Natural killer cell treated with Interleukin-12 subunit alpha and Interleukin-12 subunit beta and Interleukin-15 and Interleukin-18, amount 100 ng/mL, for 72 hours (primary cell): ENCODE measurements around the gene MUC5AC. TPM values are rescaled to one million over a fixed set of nuclear protein-coding genes. Genes with fewer than 3 reads are reported as not detected.

Source experiments
- ATAC-seq, 2 donors: fragments of 150-1000 bp; cut with Tn5 transposase in 1 of 2; sonication (Bioruptor Pico), chemical (Tn5 transposase) in 1 of 2; 2 replicates each; pipeline ENCODE4 v1.10.0; 2021
- DNase-seq: peaks from one replicate; pipeline ENCODE4 v3.0.0; 2022; ENCODE audit warnings: low spot score
- H3K27ac Mint-ChIP-seq, 2 donors: 1 replicate in 1 of 2; 2 replicates in 1 of 2; pipeline ENCODE4 v1.8.0; 2022; ENCODE audit warnings: mixed read lengths in 2 of 2, mild to moderate bottlenecking in 1 of 2, moderate library complexity in 1 of 2
- H3K27me3 Mint-ChIP-seq, 2 donors: 1 replicate in 1 of 2; 2 replicates in 1 of 2; pipeline ENCODE4 v1.8.0; 2022; ENCODE audit warnings: mixed read lengths in 2 of 2
- H3K36me3 Mint-ChIP-seq: one replicate; pipeline ENCODE4 v1.8.0; 2022; ENCODE audit warnings: mixed read lengths
- H3K4me1 Mint-ChIP-seq, 2 donors: 1 replicate in 1 of 2; 2 replicates in 1 of 2; pipeline ENCODE4 v1.8.0; 2022; ENCODE audit warnings: low read depth in 2 of 2, mixed read lengths in 2 of 2, mild to moderate bottlenecking in 1 of 2
- H3K4me3 Mint-ChIP-seq: one replicate; pipeline ENCODE4 v1.8.0; 2022; ENCODE audit warnings: mixed read lengths
- H3K9me3 Mint-ChIP-seq: 2 replicates; pipeline ENCODE4 v1.8.0; 2022; ENCODE audit warnings: mixed read lengths
- total RNA-seq, 2 donors: library from RNA; stranded (reverse); gene quantifications; one replicate each; pipeline ENCODE4 v1.2.3, GENCODE V29; 2022

MUC5AC gene
- total RNA-seq, 2 donors from 2014 or later: not detected

DNA sequence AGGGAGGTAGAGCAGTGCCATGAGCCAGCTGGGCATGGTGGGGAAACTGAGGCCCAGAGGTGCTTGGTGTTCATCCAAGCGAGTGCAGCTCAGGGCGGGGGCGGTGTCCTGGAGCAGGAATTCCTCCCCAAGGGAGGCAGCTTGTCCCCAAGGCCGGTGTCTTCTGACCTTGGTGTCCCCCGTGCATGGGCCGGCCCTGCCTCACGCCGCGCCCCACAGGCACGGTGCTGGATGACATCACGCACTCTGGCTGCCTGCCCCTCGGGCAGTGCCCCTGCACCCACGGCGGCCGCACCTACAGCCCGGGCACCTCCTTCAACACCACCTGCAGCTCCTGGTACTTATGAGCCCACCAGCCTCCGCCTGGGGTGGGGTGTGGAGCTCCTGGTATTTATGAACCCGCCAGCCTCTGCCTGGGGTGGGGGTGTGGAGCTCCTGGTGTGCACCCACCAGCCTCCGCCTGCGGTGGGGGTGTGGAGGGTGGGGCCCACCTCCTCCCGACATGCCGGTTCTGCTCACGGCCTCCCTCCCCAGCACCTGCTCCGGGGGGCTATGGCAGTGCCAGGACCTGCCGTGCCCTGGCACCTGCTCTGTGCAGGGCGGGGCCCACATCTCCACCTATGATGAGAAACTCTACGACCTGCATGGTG, 71.8 kb downstream of the MUC5AC start:
- no peak overlapping the region for H3K27ac Mint-ChIP-seq
- no peaks in the 10 kb centered on the region for H3K4me1 Mint-ChIP-seq
- no peaks in the 10 kb centered on the region for H3K27me3 Mint-ChIP-seq
- ATAC-seq (no peak), DNase-seq (peak; percentile 44)
- no peaks in the 10 kb centered on the region for H3K9me3 Mint-ChIP-seq
- no peaks in the 10 kb centered on the region for H3K36me3 Mint-ChIP-seq
- no peak overlapping the region for H3K4me3 Mint-ChIP-seq

DNA sequence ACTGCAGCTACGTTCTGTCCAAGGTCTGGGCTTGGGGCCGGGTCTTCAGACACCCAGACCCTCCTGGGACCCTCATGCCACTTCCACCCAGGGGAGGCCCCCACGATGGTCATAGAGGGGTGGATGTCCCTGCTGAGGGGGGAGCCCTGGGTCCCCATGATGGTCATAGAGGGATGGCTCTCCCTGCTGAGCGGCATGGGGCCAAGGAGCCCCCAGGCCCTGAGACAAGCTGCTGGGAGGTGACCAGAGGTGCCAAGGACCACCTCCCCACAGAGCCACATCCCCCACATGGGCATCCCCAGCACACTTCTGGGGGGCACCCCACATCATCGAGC, 72.3 kb downstream of the MUC5AC start:
- Mint-ChIP-seq H3K4me3 (no peak overlapping the region), H3K36me3 (no peaks in the 10 kb centered on the region), H3K27ac (no peak overlapping the region), H3K4me1 (no peaks in the 10 kb centered on the region), H3K9me3 (no peaks in the 10 kb centered on the region), H3K27me3 (no peaks in the 10 kb centered on the region)
- ATAC-seq: no peak
- no peak for DNase-seq

DNA sequence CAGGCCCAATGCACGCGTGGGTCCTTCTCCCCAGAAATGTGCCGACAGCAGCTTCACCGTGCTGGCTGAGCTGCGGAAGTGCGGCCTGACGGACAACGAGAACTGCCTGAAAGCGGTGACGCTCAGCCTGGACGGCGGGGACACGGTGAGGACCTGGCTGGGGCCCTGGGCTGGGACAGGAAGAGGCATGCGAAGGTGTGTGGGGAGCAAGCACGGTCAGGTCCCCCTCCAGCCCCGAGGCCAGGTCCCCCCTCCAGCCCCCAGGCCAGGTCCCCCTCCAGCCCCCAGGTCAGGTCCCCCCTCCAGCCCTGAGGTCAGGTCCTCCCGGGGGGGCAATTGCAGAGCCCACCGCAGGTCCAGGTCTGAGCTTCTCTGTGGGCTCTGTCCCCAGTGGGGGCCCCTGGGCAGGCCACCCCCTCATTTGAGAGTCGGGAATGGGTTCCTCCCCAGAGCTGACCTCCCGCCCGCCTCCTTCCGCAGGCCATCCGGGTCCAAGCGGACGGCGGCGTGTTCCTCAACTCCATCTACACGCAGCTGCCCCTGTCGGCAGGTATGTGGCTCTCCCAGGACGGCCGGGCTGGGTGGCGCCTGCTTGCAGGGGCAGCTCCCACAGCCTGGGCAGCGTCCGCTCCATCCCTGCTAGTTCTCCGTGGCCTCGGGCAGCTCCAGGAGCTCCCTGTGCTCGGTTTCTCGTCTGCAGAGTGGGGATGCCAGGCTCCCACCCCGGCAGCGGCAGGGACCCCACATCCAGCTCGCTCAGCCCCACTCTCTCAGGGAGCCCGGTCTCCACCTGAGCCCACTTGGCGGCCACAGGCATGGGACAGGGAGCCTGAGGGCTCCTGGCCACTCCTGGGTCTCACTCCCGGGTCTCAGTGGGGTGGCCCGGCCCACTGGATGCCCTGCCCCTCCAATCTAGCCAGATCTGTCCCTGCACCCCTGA, 73.0 kb downstream of the MUC5AC start:
- no peak overlapping the region for H3K27ac Mint-ChIP-seq
- H3K36me3 Mint-ChIP-seq: no peaks in the 10 kb centered on the region
- no peaks in the 10 kb centered on the region for H3K9me3 Mint-ChIP-seq
- H3K27me3 Mint-ChIP-seq: no peaks in the 10 kb centered on the region
- no peak overlapping the region for H3K4me3 Mint-ChIP-seq
- DNase-seq (peak; percentile 59), ATAC-seq (no peak)
- no peaks in the 10 kb centered on the region for H3K4me1 Mint-ChIP-seq

DNA sequence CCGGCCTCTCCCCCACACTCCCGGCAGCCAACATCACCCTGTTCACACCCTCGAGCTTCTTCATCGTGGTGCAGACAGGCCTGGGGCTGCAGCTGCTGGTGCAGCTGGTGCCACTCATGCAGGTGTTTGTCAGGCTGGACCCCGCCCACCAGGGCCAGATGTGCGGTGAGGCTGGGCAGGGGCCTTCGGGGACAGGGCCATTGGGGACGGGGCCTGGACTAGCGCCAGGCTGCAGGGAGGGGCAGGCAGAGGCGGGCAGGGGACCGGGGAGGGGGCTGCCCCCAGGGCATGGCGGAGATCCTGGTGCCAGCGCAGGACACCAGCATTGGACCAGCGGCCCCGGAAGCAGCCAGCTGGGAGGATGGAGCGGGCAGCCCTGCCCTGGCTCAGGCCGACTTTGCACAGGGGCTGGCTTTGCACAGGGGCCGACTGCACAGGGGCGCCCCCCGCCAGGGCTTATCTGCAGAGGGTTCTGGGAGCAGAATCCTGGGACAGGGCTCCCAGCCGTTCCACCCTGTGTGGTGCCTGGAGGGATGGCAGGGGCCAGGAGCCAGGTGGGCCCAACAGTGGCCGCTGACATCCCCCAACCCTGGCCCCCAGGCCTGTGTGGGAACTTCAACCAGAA, 73.8 kb downstream of the MUC5AC start:
- H3K27me3 Mint-ChIP-seq: no peaks in the 10 kb centered on the region
- H3K4me3 Mint-ChIP-seq: no peak overlapping the region
- no peak overlapping the region for H3K27ac Mint-ChIP-seq
- no peaks in the 10 kb centered on the region for H3K36me3 Mint-ChIP-seq
- ATAC-seq (no peak), DNase-seq (peak; percentile 60)
- no peaks in the 10 kb centered on the region for H3K4me1 Mint-ChIP-seq
- no peaks in the 10 kb centered on the region for H3K9me3 Mint-ChIP-seq

DNA sequence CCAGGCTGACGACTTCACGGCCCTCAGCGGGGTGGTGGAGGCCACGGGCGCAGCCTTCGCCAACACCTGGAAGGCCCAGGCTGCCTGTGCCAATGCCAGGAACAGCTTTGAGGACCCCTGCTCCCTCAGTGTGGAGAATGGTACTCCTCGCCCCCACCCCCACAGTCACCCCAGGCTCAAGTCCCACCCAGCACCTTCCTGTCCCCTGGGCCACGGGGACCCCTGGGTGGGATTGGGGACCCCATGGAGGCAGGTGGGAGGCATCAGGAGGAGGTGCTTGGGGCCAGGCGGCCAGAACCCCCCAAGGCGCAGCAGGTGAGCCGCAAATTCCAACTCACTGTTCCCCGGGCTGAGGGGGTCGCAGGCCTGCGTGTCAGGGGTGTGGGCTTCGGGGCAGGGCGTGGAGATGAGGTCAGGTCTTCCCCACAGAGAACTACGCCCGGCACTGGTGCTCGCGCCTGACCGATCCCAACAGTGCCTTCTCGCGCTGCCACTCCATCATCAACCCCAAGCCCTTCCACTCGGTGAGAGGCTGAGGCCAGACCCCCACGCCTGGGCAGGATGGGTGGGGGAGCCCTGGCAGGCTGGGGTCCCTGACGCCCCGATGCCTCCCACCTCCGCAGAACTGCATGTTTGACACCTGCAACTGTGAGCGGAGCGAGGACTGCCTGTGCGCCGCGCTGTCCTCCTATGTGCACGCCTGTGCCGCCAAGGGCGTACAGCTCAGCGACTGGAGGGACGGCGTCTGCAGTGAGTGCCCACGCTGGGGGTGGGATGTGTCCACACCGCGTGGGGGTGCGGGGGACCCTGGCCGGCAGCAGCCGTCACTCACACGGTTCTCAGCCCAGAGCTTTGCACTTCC, 74.5 kb downstream of the MUC5AC start:
- no peaks in the 10 kb centered on the region for H3K9me3 Mint-ChIP-seq
- H3K36me3 Mint-ChIP-seq: no peaks in the 10 kb centered on the region
- H3K27me3 Mint-ChIP-seq: no peaks in the 10 kb centered on the region
- H3K4me1 Mint-ChIP-seq: no peaks in the 10 kb centered on the region
- H3K27ac Mint-ChIP-seq: no peak overlapping the region
- ATAC-seq (no peak), DNase-seq (peak; percentile 34)
- H3K4me3 Mint-ChIP-seq: no peak overlapping the region

DNA sequence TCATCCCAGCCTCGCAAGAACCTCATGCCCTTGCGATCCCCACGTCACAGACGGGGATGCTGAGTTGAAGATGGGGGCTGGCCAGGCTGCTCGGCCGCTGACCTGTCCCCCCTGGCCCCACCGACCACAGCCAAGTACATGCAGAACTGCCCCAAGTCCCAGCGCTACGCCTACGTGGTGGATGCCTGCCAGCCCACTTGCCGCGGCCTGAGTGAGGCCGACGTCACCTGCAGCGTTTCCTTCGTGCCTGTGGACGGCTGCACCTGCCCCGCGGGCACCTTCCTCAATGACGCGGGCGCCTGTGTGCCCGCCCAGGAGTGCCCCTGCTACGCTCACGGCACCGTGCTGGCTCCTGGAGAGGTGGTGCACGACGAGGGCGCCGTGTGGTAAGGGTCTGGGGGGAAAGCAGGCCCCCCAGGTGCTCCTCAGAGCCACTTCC, 75.1 kb downstream of the MUC5AC start:
- H3K4me3 Mint-ChIP-seq: no peak overlapping the region
- no peaks in the 10 kb centered on the region for H3K36me3 Mint-ChIP-seq
- no peak overlapping the region for H3K27ac Mint-ChIP-seq
- no peak for ATAC-seq
- no peaks in the 10 kb centered on the region for H3K27me3 Mint-ChIP-seq
- H3K9me3 Mint-ChIP-seq: no peaks in the 10 kb centered on the region
- no peaks in the 10 kb centered on the region for H3K4me1 Mint-ChIP-seq
- DNase-seq: peak; percentile 56

DNA sequence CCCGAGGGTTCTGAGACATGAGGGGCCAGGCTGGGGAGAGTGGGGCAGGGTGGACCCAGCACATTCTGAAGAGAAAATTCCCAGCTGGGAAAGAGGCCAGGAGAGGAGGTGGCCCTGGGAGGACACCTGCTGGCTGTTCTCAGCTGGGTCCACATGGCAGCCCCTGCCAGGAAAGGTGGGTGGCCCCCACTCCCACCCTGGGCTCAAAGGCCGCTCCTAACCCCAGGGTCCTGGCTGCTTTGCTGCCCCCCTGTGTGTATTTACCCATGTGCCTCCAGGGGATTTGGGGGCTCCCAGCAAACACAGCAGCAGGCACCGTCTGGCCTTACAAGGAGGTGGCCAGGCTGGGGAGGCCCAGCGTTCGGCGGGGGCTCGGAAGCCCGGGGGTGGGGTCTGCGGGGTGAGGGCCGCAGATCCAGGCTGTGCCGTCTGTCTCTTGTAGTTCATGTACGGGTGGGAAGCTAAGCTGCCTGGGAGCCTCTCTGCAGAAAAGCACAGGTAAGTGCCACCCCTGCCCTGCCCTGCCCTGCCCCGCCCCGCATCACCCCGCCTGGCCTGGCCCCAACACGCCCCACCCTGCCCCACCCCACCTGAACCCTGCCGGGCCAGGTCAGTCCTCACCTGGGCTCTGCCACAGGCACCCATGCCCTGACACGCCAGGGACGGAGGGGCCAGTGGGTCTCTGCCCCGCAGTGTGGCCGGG, 75.7 kb downstream of the MUC5AC start:
- Mint-ChIP-seq H3K27ac (no peak overlapping the region), H3K4me1 (no peaks in the 10 kb centered on the region), H3K9me3 (no peaks in the 10 kb centered on the region), H3K36me3 (no peaks in the 10 kb centered on the region), H3K4me3 (no peak overlapping the region), H3K27me3 (no peaks in the 10 kb centered on the region)
- no peak for ATAC-seq
- DNase-seq: no peak

DNA sequence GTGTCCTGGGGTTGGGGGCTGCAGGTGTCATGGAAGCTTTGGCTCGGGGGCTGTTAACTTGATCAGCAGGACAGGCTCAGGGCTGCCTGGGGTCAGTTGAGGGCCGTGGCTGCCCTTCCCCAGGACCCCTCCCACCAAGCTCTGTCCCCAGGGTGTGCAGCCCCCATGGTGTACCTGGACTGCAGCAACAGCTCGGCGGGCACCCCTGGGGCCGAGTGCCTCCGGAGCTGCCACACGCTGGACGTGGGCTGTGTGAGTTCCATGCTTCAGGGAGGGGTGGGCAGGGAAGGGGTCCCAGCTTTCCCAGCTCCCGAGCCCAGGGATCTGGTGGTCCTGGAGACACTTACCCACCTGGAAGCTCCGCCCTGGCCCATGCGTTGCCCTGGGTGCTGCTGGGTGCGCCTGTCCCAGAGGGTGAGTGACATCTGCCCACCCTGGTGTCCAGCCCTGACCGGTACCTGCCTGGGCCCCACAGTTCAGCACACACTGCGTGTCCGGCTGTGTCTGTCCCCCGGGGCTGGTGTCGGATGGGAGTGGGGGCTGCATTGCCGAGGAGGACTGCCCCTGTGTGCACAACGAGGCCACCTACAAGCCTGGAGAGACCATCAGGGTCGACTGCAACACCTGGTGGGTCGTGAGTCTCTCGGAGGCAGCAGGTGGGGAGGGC, 76.4 kb downstream of the MUC5AC start:
- no peaks in the 10 kb centered on the region for H3K36me3 Mint-ChIP-seq
- DNase-seq: peak; percentile 42
- no peaks in the 10 kb centered on the region for H3K4me1 Mint-ChIP-seq
- H3K4me3 Mint-ChIP-seq: no peak overlapping the region
- no peaks in the 10 kb centered on the region for H3K9me3 Mint-ChIP-seq
- ATAC-seq: no peak
- no peaks in the 10 kb centered on the region for H3K27me3 Mint-ChIP-seq
- H3K27ac Mint-ChIP-seq: no peak overlapping the region

DNA sequence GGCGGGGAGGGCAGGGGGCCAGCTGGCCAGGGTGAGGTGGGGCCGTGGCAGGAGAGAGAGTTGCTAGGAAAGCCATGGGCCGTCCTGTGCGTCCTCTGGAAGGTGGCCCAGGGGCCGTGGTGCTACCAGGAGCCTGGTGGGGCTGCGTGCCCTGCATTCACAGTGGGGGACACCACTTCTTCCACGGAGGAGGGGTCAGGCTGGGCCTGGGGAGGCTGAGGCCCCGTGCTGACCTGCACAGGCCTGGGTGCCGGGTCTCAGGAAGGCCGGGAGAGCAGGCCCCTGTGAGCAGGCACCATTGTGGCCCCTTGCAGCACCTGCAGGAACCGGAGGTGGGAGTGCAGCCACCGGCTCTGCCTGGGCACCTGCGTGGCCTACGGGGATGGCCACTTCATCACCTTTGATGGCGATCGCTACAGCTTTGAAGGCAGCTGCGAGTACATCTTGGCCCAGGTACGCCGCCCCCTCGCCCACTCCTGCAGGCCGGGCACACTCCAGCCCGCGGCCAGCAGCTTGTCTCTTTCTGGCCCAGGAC, 77.1 kb downstream of the MUC5AC start:
- H3K27ac Mint-ChIP-seq: no peak overlapping the region
- DNase-seq (peak; percentile 51), ATAC-seq (no peak)
- H3K4me1 Mint-ChIP-seq: no peaks in the 10 kb centered on the region
- H3K36me3 Mint-ChIP-seq: no peaks in the 10 kb centered on the region
- H3K4me3 Mint-ChIP-seq: no peak overlapping the region
- H3K9me3 Mint-ChIP-seq: no peaks in the 10 kb centered on the region
- H3K27me3 Mint-ChIP-seq: no peaks in the 10 kb centered on the region

DNA sequence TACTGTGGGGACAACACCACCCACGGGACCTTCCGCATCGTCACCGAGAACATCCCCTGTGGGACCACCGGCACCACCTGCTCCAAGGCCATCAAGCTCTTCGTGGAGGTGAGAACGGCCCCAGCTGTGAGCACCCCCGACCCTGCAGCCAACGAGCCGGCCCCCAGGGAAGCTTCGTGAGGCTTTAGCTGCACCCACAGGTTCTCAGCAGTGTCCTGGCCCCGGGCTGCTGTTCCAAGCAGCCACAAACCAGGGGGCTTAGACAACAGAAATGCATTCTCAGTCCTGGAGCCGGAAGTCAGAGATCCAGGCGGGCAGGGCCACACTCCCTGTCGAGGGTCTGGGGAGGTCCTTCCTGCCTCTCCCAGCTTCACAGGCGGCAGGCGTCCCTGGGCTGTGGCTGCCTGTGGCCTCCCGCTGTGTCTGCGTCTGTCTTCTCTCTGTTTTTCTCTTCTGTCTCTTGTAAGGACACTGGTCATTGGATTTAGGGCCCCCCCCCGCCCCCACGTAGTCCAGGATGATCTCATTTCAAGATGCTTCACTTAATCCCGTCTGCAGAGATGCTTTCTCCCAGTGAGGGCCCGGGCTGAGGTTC, 77.7 kb downstream of the MUC5AC start:
- Mint-ChIP-seq H3K4me3 (no peak overlapping the region), H3K9me3 (no peaks in the 10 kb centered on the region), H3K27ac (no peak overlapping the region), H3K4me1 (no peaks in the 10 kb centered on the region), H3K27me3 (no peaks in the 10 kb centered on the region), H3K36me3 (no peaks in the 10 kb centered on the region)
- DNase-seq (peak; percentile 53), ATAC-seq (no peak)

DNA sequence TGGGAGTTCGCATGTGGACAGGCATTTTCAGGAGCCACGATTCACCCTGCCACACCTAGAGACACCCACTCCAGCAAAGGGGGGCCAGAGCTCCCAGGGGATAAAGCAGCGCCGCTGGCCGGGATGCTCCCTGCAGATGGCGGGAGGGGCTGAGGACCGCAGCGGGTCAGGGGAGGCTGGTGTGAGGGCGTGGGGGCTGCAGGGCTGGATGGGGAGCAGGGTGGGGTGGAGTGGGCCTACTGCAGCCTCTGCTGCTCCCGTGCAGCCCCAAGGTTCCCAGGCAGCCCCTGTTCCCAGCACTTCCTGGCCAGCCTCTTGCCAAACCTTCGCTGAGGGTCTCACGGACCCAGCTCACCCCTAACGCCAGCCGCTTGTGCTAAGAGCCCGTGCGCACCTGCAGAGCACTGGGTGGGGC, 78.2 kb downstream of the MUC5AC start:
- Mint-ChIP-seq H3K4me3 (no peak overlapping the region), H3K36me3 (no peaks in the 10 kb centered on the region), H3K27me3 (no peaks in the 10 kb centered on the region), H3K4me1 (no peaks in the 10 kb centered on the region), H3K9me3 (no peaks in the 10 kb centered on the region), H3K27ac (no peak overlapping the region)
- ATAC-seq (no peak), DNase-seq (no peak)
